Endothelial cell of umbilical vein (primary cell): ENCODE measurements around the gene GPR155. TPM values are rescaled to one million over a fixed set of nuclear protein-coding genes. Genes with fewer than 3 reads are reported as not detected.

Experiments
- BruUV-seq: library from RNA; stranded (reverse); fragments of 400-500 nt; replicated peaks from 2 replicates; lab custom pipeline; 2021; lab: Mats Ljungman, UMichigan
- CTCF ChIA-PET: fragments of 300-600, 350-600 bp; sonication (Branson Sonifier 250); formaldehyde crosslinking; loops from one replicate; lab custom pipeline; 2021; ENCODE audit warnings: antibody characterized with exemption, inconsistent platforms; lab: Charles Lee
- POLR2A ChIA-PET: fragments of 300-600, 350-600 bp; sonication (Branson Sonifier 250); formaldehyde crosslinking; loops from one replicate; lab custom pipeline; 2021; ENCODE audit warnings: antibody characterized with exemption, inconsistent platforms; lab: Charles Lee
- DNase-seq: peaks from one replicate; pipeline ENCODE4 v3.0.0-alpha.2; 2011; ENCODE audit warnings: low read depth, low spot score
- FAIRE-seq: peaks from 2 replicates; lab custom pipeline; 2011; peaks lifted over from hg19 to GRCh38; lab: Jason Lieb, UNC
- H2AFZ ChIP-seq: 2 replicates; pipeline ENCODE4 v1.6.0; 2012; ENCODE audit warnings: low read depth, low read length, control low read depth, inconsistent platforms
- H3K27ac ChIP-seq: 2 replicates; pipeline ENCODE4 v1.5.1; 2011; ENCODE audit warnings: low read depth, mild to moderate bottlenecking, control low read depth, low read length, moderate library complexity; ENCODE audit not compliant: insufficient read depth
- H3K27me3 ChIP-seq, 2 experiments: 2 replicates each; pipeline versions ENCODE4 v1.6.0 to v1.6.1; 2011; ENCODE audit warnings: low read length in 2 of 2, mixed read lengths in 1 of 2; ENCODE audit not compliant: control insufficient read depth in 2 of 2, insufficient read depth in 2 of 2
- H3K36me3 ChIP-seq, 2 experiments: 2 replicates in 1 of 2; 3 replicates in 1 of 2; pipeline ENCODE4 v1.5.1; 2011; ENCODE audit warnings: low read length in 2 of 2, mild to moderate bottlenecking in 1 of 2, moderate library complexity in 1 of 2; ENCODE audit not compliant: control insufficient read depth in 2 of 2, insufficient read depth in 2 of 2; ENCODE audit errors: extremely low read depth in 1 of 2
- H3K4me1 ChIP-seq: 3 replicates; pipeline ENCODE4 v1.5.1; 2011; ENCODE audit warnings: mild to moderate bottlenecking, low read length; ENCODE audit not compliant: control insufficient read depth, insufficient read depth; ENCODE audit errors: extremely low read depth
- H3K4me2 ChIP-seq: 2 replicates; pipeline ENCODE4 v1.6.1; 2011; ENCODE audit warnings: low read length, control low read depth, mixed read lengths; ENCODE audit not compliant: insufficient read depth
- H3K4me3 ChIP-seq, 3 experiments: fragments of 200-600 bp in 1 of 3; sonication (generic), shearing (Covaris generic) in 1 of 3; replicated peaks in 1 of 3; 2 replicates each; pipeline ENCODE4 v1.5.1; 2011 to 2016; ENCODE audit warnings: control low read depth in 3 of 3, low read length in 3 of 3, mild to moderate bottlenecking in 2 of 3, inconsistent platforms in 1 of 3, low read depth in 1 of 3, moderate library complexity in 1 of 3; ENCODE audit not compliant: insufficient read depth in 1 of 3
- H3K79me2 ChIP-seq: 2 replicates; pipeline ENCODE4 v1.6.0; 2012; ENCODE audit warnings: low read length, inconsistent platforms; ENCODE audit not compliant: control insufficient read depth, insufficient read depth
- H3K9ac ChIP-seq: replicated peaks from 2 replicates; pipeline ENCODE3; 2011; ENCODE audit warnings: low read length, control low read depth; ENCODE audit not compliant: insufficient read depth; ENCODE audit errors: extremely low read depth
- H3K9me1 ChIP-seq: replicated peaks from 3 replicates; pipeline ENCODE4 v1.6.0; 2011; ENCODE audit warnings: mild to moderate bottlenecking, low read length; ENCODE audit not compliant: control insufficient read depth, insufficient read depth; ENCODE audit errors: extremely low read depth
- H3K9me3 ChIP-seq: replicated peaks from 2 replicates; pipeline ENCODE4 v1.5.1; 2012; ENCODE audit warnings: low read length, inconsistent platforms; ENCODE audit not compliant: control insufficient read depth, insufficient read depth
- H4K20me1 ChIP-seq: replicated peaks from 2 replicates; pipeline ENCODE3; 2011; ENCODE audit warnings: mild to moderate bottlenecking, low read length; ENCODE audit not compliant: control insufficient read depth, insufficient read depth; ENCODE audit errors: extremely low read depth
- CTCF ChIP-seq, 2 donors: IDR thresholded peaks; 1 replicate in 1 of 2; 2 replicates in 1 of 2; pipeline ENCODE4 v1.5.1; 2011; ENCODE audit warnings: low read length in 2 of 2, mild to moderate bottlenecking in 2 of 2, moderate library complexity in 2 of 2, control low read depth in 1 of 2, inconsistent platforms in 1 of 2, low read depth in 1 of 2; ENCODE audit not compliant: insufficient read depth in 1 of 2; ENCODE audit errors: extremely low read depth in 1 of 2
- EZH2 ChIP-seq: IDR thresholded peaks from 2 replicates; pipeline ENCODE4 v1.6.1; 2012; ENCODE audit warnings: borderline replicate concordance, low read depth, mild to moderate bottlenecking, moderate library complexity, low read length, inconsistent platforms; ENCODE audit not compliant: severe bottlenecking
- FOS ChIP-seq: IDR thresholded peaks from 2 replicates; pipeline ENCODE4 v1.6.1; 2011; ENCODE audit warnings: mild to moderate bottlenecking, low read length, moderate library complexity, borderline replicate concordance; ENCODE audit not compliant: insufficient read depth
- JUN ChIP-seq: IDR thresholded peaks from 2 replicates; pipeline ENCODE4 v1.6.1; 2011; ENCODE audit warnings: borderline replicate concordance, low read depth; ENCODE audit not compliant: insufficient read length, insufficient read depth
- MYC ChIP-seq: IDR thresholded peaks from one replicate; pipeline ENCODE4 v1.6.1; 2011; ENCODE audit warnings: mild to moderate bottlenecking, low read depth, low read length
- POLR2A ChIP-seq: IDR thresholded peaks from 2 replicates; pipeline ENCODE4 v1.6.1; 2012; ENCODE audit warnings: low read depth, mild to moderate bottlenecking, control low read depth, low read length
- dilution Hi-C: fragments of 300-500 bp; cut with MboI; formaldehyde crosslinking; loops from one replicate; pipeline ENCODE4 v1.15.0; 2019; ENCODE audit warnings: low sequenced_read_pairs; ENCODE audit not compliant: extremely low pct_ligation_motif_present
- intact Hi-C: fragments of 100-400 bp; cut with micrococcal nuclease; formaldehyde crosslinking; loops from one replicate; pipeline ENCODE4 v1.10.0; 2022
- polyA plus RNA-seq, 4 experiments: library from polyadenylated mRNA; depleted of rRNA in 3 of 4; stranded (reverse) in 3 of 4; unstranded in 1 of 4; fragments of >200 nt; gene quantifications; 2 replicates each; pipeline versions ENCODE4 v1.2.1 to v1.2.3, GENCODE V29; 2011 to 2012; ENCODE audit warnings: missing spikeins in 1 of 4
- total RNA-seq: library from RNA; stranded (reverse); gene quantifications from 2 replicates; pipeline ENCODE4 v1.2.3, GENCODE V29; 2021
- TF ChIP-seq, protein P1 (sequence below): IDR thresholded peaks from 2 replicates; pipeline ENCODE4 v1.6.1; 2011; ENCODE audit not compliant: insufficient read depth, insufficient read length

Gene GPR155
- total and polyA plus RNA-seq, 2 donors (not counting 3 experiments of a cell fraction or from before 2014, with no cell fraction given), result 0.62 to 1.7 TPM

- Histone ChIP-seq H3K4me1 (no peaks in the 10 kb centered on the region), H3K27me3 (no peaks in the 10 kb centered on the region), H3K27ac (no peak overlapping the region), H3K4me2 (no peak overlapping the region), H3K9me3 (no peaks in the 10 kb centered on the region), H3K9me1 (no peaks in the 10 kb centered on the region), H3K9ac (no peak overlapping the region), H4K20me1 (no peaks in the 10 kb centered on the region), H3K79me2 (no peaks in the 10 kb centered on the region), H3K4me3 (no peak overlapping the region), H3K36me3 (no peaks in the 10 kb centered on the region), H2AFZ (no peak overlapping the region)
- no peak for DNase-seq
- POLR2A ChIA-PET, result no interaction called here
- BruUV-seq, result no TSS peak
- dilution Hi-C loops (no loop called here), intact Hi-C loops (no loop called here)
- TF ChIP-seq EZH2, result no peak
- no peak for TF ChIP-seq JUN
- TF ChIP-seq MYC, result no peak
- TF ChIP-seq, protein P1, sequence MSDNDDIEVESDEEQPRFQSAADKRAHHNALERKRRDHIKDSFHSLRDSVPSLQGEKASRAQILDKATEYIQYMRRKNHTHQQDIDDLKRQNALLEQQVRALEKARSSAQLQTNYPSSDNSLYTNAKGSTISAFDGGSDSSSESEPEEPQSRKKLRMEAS, result no peak
- TF ChIP-seq POLR2A, result no peak
- no peak for TF ChIP-seq FOS
- TF ChIP-seq CTCF (IDR thresholded peaks at IDR 0.05; ENCODE audit: extremely low read depth in 1 of 2, insufficient read depth in 1 of 2, low read depth in 1 of 2, low read length in 2 of 2), result no peak
- FAIRE-seq, result no peak
- CTCF ChIA-PET, result no interaction called here
Observed at GRCh38 chr2:174444761-174445160, 42.1 kb downstream of the GPR155 start.
